ENCODE data around the gene TMEM252. TPM values are rescaled to one million over a fixed set of nuclear protein-coding genes. Genes with fewer than 3 reads are reported as not detected.

Gene TMEM252
- total RNA-seq, 2 donors from 2014 or later, result not detected

GRCh38 chr9:68555437-68556150 lies 14.9 kb upstream of the TMEM252 start:
- H3K36me3 Mint-ChIP-seq (ENCODE audit: low read depth), result no peaks in the 10 kb centered on the region
- H3K4me3 Mint-ChIP-seq, result no peak overlapping the region
- no peaks in the 10 kb centered on the region for H3K4me1 Mint-ChIP-seq
- no peak for ATAC-seq
- H3K27ac Mint-ChIP-seq, result no peak overlapping the region
- no peaks in the 10 kb centered on the region for H3K9me3 ChIP-seq (ENCODE audit: control insufficient read depth, low read length, poor library complexity, severe bottlenecking)
- peaks cover 56% of the 10 kb centered on the region for H3K27me3 Mint-ChIP-seq
- no peak for DNase-seq

- H3K4me1 Mint-ChIP-seq, result no peaks in the 10 kb centered on the region
- no peak overlapping the region for H3K4me3 Mint-ChIP-seq
- DNase-seq (no peak), ATAC-seq (no peak)
- no peaks in the 10 kb centered on the region for H3K9me3 ChIP-seq (ENCODE audit: control insufficient read depth, low read length, poor library complexity, severe bottlenecking)
- H3K27ac Mint-ChIP-seq, result no peak overlapping the region
- H3K36me3 Mint-ChIP-seq (ENCODE audit: low read depth), result no peaks in the 10 kb centered on the region
- peaks cover 60% of the 10 kb centered on the region for H3K27me3 Mint-ChIP-seq
These were observed 12.2 kb upstream of the TMEM252 start for GRCh38 chr9:68552700-68553476.

GRCh38 chr9:68551191-68551590 lies 10.5 kb upstream of the TMEM252 start:
- no peaks in the 10 kb centered on the region for H3K9me3 ChIP-seq (ENCODE audit: control insufficient read depth, low read length, poor library complexity, severe bottlenecking)
- H3K27me3 Mint-ChIP-seq, result peaks cover 46% of the 10 kb centered on the region
- ATAC-seq, result no peak

GRCh38 chr9:68548241-68548640 lies 7.6 kb upstream of the TMEM252 start:
- no peaks in the 10 kb centered on the region for H3K4me1 Mint-ChIP-seq
- H3K27me3 Mint-ChIP-seq, result peaks cover 40% of the 10 kb centered on the region
- no peaks in the 10 kb centered on the region for H3K9me3 ChIP-seq (ENCODE audit: control insufficient read depth, low read length, poor library complexity, severe bottlenecking)
- H3K36me3 Mint-ChIP-seq (ENCODE audit: low read depth), result no peaks in the 10 kb centered on the region
- H3K4me3 Mint-ChIP-seq, result no peak overlapping the region
- DNase-seq, result no peak
- H3K27ac Mint-ChIP-seq, result no peak overlapping the region
- no peak for ATAC-seq

More at GRCh38 chr9:68551191-68551590, 10.5 kb upstream of the TMEM252 start:
- Mint-ChIP-seq H3K27ac (no peak overlapping the region), H3K36me3 (ENCODE audit: low read depth) (no peaks in the 10 kb centered on the region), H3K4me1 (no peaks in the 10 kb centered on the region), H3K4me3 (no peak overlapping the region)
- DNase-seq, result no peak

- ATAC-seq, result no peak
These were observed 6.7 kb upstream of the TMEM252 start for GRCh38 chr9:68547417-68547816.

GRCh38 chr9:68546596-68547390 lies 6.1 kb upstream of the TMEM252 start:
- DNase-seq (no peak), ATAC-seq (peak; percentile 69)
- no peaks in the 10 kb centered on the region for H3K36me3 Mint-ChIP-seq (ENCODE audit: low read depth)
- H3K4me1 Mint-ChIP-seq, result no peaks in the 10 kb centered on the region
- no peak overlapping the region for H3K27ac Mint-ChIP-seq
- peaks cover 32% of the 10 kb centered on the region for H3K27me3 Mint-ChIP-seq
- H3K9me3 ChIP-seq (ENCODE audit: control insufficient read depth, low read length, poor library complexity, severe bottlenecking), result no peaks in the 10 kb centered on the region
- peak overlapping the region; percentile 19 for H3K4me3 Mint-ChIP-seq

More at GRCh38 chr9:68547417-68547816, 6.7 kb upstream of the TMEM252 start:
- H3K27me3 Mint-ChIP-seq, result peaks cover 32% of the 10 kb centered on the region
- H3K9me3 ChIP-seq (ENCODE audit: control insufficient read depth, low read length, poor library complexity, severe bottlenecking), result no peaks in the 10 kb centered on the region
- no peak overlapping the region for H3K4me3 Mint-ChIP-seq
- no peaks in the 10 kb centered on the region for H3K36me3 Mint-ChIP-seq (ENCODE audit: low read depth)
- H3K4me1 Mint-ChIP-seq, result no peaks in the 10 kb centered on the region
- DNase-seq, result no peak
- H3K27ac Mint-ChIP-seq, result no peak overlapping the region

- H3K4me3 Mint-ChIP-seq, result no peak overlapping the region
- ATAC-seq (no peak), DNase-seq (no peak)
- H3K27ac Mint-ChIP-seq, result no peak overlapping the region
- no peaks in the 10 kb centered on the region for H3K9me3 ChIP-seq (ENCODE audit: control insufficient read depth, low read length, poor library complexity, severe bottlenecking)
- peaks cover 35% of the 10 kb centered on the region for H3K27me3 Mint-ChIP-seq
- H3K4me1 Mint-ChIP-seq, result no peaks in the 10 kb centered on the region
- H3K36me3 Mint-ChIP-seq (ENCODE audit: low read depth), result no peaks in the 10 kb centered on the region
These were observed 4.5 kb upstream of the TMEM252 start for GRCh38 chr9:68545033-68545705.

- H3K27ac Mint-ChIP-seq, result no peak overlapping the region
- ATAC-seq (no peak), DNase-seq (no peak)
- no peak overlapping the region for H3K4me3 Mint-ChIP-seq
- H3K36me3 Mint-ChIP-seq (ENCODE audit: low read depth), result no peaks in the 10 kb centered on the region
- H3K27me3 Mint-ChIP-seq, result peaks cover 39% of the 10 kb centered on the region
- H3K4me1 Mint-ChIP-seq, result no peaks in the 10 kb centered on the region
- H3K9me3 ChIP-seq (ENCODE audit: control insufficient read depth, low read length, poor library complexity, severe bottlenecking), result no peaks in the 10 kb centered on the region
These were observed 885 bp upstream of the TMEM252 start for GRCh38 chr9:68541568-68541967.

- ATAC-seq (no peak), DNase-seq (no peak)
- H3K9me3 ChIP-seq (ENCODE audit: control insufficient read depth, low read length, poor library complexity, severe bottlenecking), result no peaks in the 10 kb centered on the region
- Mint-ChIP-seq H3K27ac (no peak overlapping the region), H3K4me3 (no peak overlapping the region), H3K4me1 (no peaks in the 10 kb centered on the region), H3K27me3 (peaks cover 35% of the 10 kb centered on the region), H3K36me3 (ENCODE audit: low read depth) (no peaks in the 10 kb centered on the region)
These were observed 2.5 kb downstream of the TMEM252 start for GRCh38 chr9:68538200-68538599.

- no peak overlapping the region for H3K4me3 Mint-ChIP-seq
- H3K9me3 ChIP-seq (ENCODE audit: control insufficient read depth, low read length, poor library complexity, severe bottlenecking), result no peaks in the 10 kb centered on the region
- H3K27me3 Mint-ChIP-seq, result peaks cover 35% of the 10 kb centered on the region
- no peaks in the 10 kb centered on the region for H3K4me1 Mint-ChIP-seq
- no peak overlapping the region for H3K27ac Mint-ChIP-seq
- no peaks in the 10 kb centered on the region for H3K36me3 Mint-ChIP-seq (ENCODE audit: low read depth)
- ATAC-seq (no peak), DNase-seq (no peak)
These were observed 3.1 kb downstream of the TMEM252 start for GRCh38 chr9:68537616-68537880.

GRCh38 chr9:68536876-68537615 lies 3.6 kb downstream of the TMEM252 start:
- no peak overlapping the region for H3K4me3 Mint-ChIP-seq
- H3K36me3 Mint-ChIP-seq (ENCODE audit: low read depth), result no peaks in the 10 kb centered on the region
- DNase-seq (no peak), ATAC-seq (no peak)
- H3K27me3 Mint-ChIP-seq, result peaks cover 32% of the 10 kb centered on the region
- H3K27ac Mint-ChIP-seq, result no peak overlapping the region
- no peaks in the 10 kb centered on the region for H3K4me1 Mint-ChIP-seq
- H3K9me3 ChIP-seq (ENCODE audit: control insufficient read depth, low read length, poor library complexity, severe bottlenecking), result no peaks in the 10 kb centered on the region

- H3K27me3 Mint-ChIP-seq, result peaks cover 10% of the 10 kb centered on the region
- H3K9me3 ChIP-seq (ENCODE audit: control insufficient read depth, low read length, poor library complexity, severe bottlenecking), result no peaks in the 10 kb centered on the region
- ATAC-seq (no peak), DNase-seq (no peak)
- H3K4me1 Mint-ChIP-seq, result no peaks in the 10 kb centered on the region
- no peaks in the 10 kb centered on the region for H3K36me3 Mint-ChIP-seq (ENCODE audit: low read depth)
- no peak overlapping the region for H3K4me3 Mint-ChIP-seq
- H3K27ac Mint-ChIP-seq, result no peak overlapping the region
These were observed 7.0 kb downstream of the TMEM252 start for GRCh38 chr9:68533678-68534077.

All from T-helper 17 cell (primary cell).